AG09309 (cell line): ENCODE data around the gene BMPR2.
"Not testable (repeated sequence)": the region's sequence is repeated elsewhere in the genome, so short reads cannot be mapped to it uniquely, and the experiment has no call there.

Source experiments
- DNase-seq: peaks from one replicate; pipeline ENCODE4 v3.0.0-alpha.2; 2010; ENCODE audit warnings: low read depth
- H3K4me3 ChIP-seq: 2 replicates; pipeline ENCODE4 v1.5.1; 2011; ENCODE audit warnings: mild to moderate bottlenecking, low read depth, low read length, moderate library complexity; ENCODE audit not compliant: control insufficient read depth
- TF ChIP-seq, protein P1 (sequence below): IDR thresholded peaks from 2 replicates; pipeline ENCODE4 v1.5.1; 2011; ENCODE audit warnings: mild to moderate bottlenecking, low read depth, low read length, inconsistent platforms; ENCODE audit not compliant: insufficient read depth, control insufficient read depth; ENCODE audit errors: missing control alignments

BMPR2 gene

DNA sequence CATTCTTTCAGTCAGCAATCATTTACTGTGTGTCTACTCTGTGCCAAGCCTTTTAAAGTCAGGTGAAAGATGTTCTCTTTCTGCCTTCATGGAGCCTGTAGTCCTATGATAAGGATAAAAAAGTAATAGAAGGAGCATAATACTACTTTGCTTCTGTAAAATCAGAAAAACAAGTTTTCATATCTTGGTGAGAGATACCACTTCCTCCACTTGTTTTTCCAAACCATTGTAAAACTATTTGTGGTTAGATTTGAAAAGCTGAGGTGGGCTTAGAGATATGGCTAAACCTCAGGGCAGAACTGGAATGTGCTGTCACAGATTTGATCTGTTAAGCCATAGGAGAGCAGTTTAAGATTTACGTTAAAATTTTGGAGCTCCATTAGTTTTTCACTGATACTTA lies 153.9 kb downstream of the BMPR2 start:
- no peak for DNase-seq
- TF ChIP-seq, protein P1, sequence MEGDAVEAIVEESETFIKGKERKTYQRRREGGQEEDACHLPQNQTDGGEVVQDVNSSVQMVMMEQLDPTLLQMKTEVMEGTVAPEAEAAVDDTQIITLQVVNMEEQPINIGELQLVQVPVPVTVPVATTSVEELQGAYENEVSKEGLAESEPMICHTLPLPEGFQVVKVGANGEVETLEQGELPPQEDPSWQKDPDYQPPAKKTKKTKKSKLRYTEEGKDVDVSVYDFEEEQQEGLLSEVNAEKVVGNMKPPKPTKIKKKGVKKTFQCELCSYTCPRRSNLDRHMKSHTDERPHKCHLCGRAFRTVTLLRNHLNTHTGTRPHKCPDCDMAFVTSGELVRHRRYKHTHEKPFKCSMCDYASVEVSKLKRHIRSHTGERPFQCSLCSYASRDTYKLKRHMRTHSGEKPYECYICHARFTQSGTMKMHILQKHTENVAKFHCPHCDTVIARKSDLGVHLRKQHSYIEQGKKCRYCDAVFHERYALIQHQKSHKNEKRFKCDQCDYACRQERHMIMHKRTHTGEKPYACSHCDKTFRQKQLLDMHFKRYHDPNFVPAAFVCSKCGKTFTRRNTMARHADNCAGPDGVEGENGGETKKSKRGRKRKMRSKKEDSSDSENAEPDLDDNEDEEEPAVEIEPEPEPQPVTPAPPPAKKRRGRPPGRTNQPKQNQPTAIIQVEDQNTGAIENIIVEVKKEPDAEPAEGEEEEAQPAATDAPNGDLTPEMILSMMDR, result no peak
- H3K4me3 ChIP-seq, result no peak overlapping the region

DNA sequence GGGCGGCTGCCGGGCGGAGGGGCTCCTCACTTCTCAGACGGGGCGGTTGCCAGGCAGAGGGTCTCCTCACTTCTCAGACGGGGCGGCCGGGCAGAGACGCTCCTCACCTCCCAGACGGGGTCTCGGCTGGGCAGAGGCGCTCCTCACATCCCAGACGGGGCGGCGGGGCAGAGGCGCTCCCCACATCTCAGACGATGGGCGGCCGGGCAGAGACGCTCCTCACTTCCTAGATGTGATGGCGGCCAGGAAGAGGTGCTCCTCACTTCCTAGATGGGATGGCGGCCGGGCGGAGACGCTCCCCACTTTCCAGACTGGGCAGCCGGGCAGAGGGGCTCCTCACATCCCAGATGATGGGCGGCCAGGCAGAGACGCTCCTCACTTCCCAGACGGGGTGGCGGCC lies 159.2 kb downstream of the BMPR2 start:
- H3K4me3 ChIP-seq, DNase-seq: not testable (repeated sequence)

DNA sequence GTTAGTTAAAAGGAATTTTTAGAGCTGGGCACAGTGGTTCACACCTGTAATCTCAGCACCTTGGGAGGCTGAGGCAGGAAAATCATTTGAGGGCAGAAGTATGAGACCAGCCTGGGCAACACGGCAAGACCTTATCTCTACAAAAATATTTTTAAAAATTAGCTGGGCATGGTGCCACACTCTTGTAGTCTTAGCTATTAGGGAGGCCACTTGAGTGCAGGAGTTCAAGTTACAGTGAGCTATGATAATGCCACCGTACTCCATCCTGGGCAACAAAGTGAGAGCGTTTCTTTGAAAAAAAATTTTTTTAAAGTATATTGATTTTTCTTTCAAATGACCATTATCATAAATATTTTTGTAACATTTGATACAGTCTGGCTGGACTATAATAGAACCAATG lies 165.0 kb downstream of the BMPR2 start:
- no peak overlapping the region for H3K4me3 ChIP-seq
- TF ChIP-seq, protein P1, result no peak
- no peak for DNase-seq

DNA sequence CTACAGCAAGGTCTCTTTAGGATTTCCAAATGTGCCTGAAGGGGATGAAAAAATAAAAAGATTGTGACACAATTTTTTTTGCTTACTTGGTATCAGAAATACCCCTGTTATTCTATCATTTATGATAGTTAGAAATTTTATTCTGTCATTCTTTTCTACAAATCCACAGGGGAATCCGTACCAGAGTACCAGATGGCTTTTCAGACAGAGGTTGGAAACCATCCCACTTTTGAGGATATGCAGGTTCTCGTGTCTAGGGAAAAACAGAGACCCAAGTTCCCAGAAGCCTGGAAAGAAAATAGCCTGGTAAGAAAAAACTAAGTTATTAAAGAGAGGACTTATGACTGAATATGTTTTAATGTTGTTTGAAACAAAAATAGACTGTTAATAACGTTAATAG lies 166.0 kb downstream of the BMPR2 start:
- TF ChIP-seq, protein P1, result no peak
- no peak overlapping the region for H3K4me3 ChIP-seq
- DNase-seq, result no peak

DNA sequence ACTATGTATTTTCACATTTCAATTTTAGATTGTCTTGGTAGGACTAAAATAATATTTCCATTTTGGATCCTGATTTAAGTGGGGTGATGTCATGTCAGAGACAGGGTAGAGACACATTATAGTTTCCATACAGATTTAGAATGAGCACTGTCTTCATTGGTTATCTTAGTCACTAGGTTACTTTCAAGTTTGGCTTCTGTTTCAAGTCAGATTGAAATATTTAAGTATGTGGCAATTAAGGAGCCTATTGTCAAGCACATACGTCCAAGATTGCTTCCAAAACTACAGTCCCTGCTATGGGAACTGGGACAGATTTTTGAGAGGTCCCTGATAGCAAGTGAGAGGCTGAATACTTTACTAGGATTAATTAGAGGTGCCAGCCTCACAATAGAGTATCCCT lies 169.4 kb downstream of the BMPR2 start:
- no peak for DNase-seq
- TF ChIP-seq, protein P1, result no peak
- H3K4me3 ChIP-seq, result no peak overlapping the region

DNA sequence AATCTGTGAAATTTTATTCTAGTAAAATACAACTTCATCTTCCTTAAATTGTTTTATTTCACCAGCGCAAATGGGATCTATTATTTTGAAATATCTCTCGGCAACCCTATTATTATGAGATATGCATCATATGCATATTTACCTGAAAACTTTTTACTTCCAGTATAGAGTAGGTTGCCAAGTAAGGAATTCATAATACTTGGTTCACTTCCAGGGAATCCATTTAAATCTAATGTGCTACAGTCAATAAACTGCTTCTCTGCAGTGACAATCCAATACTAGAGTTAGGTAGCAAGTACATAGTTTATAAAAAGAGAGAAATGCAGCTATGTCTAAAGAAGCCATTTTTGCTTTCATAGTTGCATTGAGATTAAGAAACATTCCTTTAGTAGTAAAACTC lies 169.8 kb downstream of the BMPR2 start:
- H3K4me3 ChIP-seq, result no peak overlapping the region
- TF ChIP-seq, protein P1, result no peak
- no peak for DNase-seq

DNA sequence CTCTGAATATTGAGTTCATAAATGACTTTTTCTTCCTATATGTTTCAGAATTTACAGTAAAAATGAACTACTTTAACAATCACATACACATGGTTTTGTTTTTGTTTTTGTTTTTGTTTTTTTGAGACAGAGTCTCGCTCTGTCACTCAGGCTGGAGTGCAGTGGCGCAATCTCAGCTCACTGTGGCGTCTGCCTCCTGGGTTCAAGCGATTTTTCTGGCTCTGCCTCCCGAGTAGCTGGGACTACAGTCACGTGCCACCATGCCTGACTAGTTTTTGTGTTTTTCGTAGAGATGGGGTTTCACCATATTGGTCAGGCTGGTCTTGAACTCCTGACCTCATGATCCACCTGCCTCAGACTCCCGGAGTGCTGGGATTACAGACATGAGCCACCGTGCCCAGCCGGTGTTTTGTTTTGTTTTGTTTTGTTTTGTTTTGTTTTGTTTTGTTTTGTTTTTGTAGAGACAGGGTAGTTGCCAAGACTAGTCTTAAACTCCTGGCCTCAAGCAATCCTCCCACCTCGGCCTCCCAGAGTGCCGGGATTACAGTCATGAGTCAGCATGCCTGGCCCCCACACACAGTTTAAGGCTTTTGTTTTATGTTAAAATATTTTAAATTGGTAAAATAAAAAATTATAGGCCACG lies 170.5 kb downstream of the BMPR2 start:
- not testable (repeated sequence) for DNase-seq

DNA sequence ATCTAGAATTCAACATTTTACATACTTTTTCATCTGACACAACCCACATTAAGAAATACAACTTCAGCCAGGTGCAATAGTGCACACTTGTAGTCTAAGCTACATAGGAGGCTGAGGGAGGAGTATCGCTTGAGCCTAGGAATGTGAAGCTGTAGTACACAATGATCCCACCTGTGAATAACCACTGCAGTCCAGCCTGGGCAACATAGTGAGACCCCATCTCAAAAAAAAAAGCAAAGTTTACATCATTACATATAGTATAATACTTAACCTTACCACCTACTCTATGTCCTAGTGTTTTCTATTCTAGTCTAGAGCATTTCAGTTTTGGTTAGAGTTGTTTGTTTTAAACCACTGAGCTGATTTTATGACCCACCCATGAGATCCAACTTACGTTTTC lies 172.1 kb downstream of the BMPR2 start:
- TF ChIP-seq, protein P1, result no peak
- no peak overlapping the region for H3K4me3 ChIP-seq

More for the DNA sequence above, 170.5 kb downstream of the BMPR2 start:
- H3K4me3 ChIP-seq, result not testable (repeated sequence)

DNA sequence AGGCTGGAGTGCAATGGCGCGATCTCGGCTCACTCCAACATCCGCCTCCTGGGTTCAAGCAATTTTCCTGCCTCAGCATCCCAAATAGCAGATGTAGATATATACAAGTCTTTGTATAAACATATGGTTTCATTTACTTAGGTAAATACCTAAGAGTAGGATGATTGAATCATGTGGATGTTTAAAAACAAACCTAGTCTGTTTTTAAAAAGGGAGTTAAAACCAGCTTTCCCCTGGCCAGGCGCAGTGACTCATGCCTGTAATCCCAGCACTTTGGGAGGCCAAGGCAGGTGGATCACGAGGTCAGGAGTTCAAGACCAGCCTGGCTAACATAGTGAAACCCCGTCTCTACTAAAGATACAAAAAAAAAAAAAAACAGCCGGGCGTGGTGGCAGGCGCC lies 174.9 kb downstream of the BMPR2 start:
- not testable (repeated sequence) for DNase-seq, H3K4me3 ChIP-seq

More for the DNA sequence above, 172.1 kb downstream of the BMPR2 start:
- no peak for DNase-seq
